Ishikawa (cell line): ENCODE measurements around the gene CAMTA1.

Experiments used
- CREB1 ChIP-seq: IDR thresholded peaks from 2 replicates; pipeline ENCODE4 v1.6.1; 2012; ENCODE audit warnings: low read depth
- EP300 ChIP-seq: IDR thresholded peaks from 2 replicates; pipeline ENCODE4 v1.6.1; 2012; ENCODE audit warnings: borderline replicate concordance
- FOXM1 ChIP-seq: IDR thresholded peaks from 2 replicates; pipeline ENCODE4 v1.6.1; 2012; ENCODE audit warnings: low read depth, borderline replicate concordance
- RAD21 ChIP-seq: IDR thresholded peaks from 2 replicates; pipeline ENCODE4 v1.6.1; 2012; ENCODE audit warnings: low read depth
- TCF12 ChIP-seq: IDR thresholded peaks from 2 replicates; pipeline ENCODE4 v1.6.1; 2012; ENCODE audit warnings: low read depth
- YY1 ChIP-seq: IDR thresholded peaks from 2 replicates; pipeline ENCODE4 v1.6.1; 2012; ENCODE audit warnings: low read depth
- ZBTB7A ChIP-seq: IDR thresholded peaks from 2 replicates; pipeline ENCODE4 v1.6.1; 2012; ENCODE audit warnings: low read depth
- TF ChIP-seq, protein P1 (sequence below): IDR thresholded peaks from 2 replicates; pipeline ENCODE4 v1.6.1; 2012; ENCODE audit warnings: low read depth, mild to moderate bottlenecking
- TF ChIP-seq, protein P2 (sequence below): IDR thresholded peaks from 2 replicates; pipeline ENCODE4 v1.6.1; 2012

DNA sequence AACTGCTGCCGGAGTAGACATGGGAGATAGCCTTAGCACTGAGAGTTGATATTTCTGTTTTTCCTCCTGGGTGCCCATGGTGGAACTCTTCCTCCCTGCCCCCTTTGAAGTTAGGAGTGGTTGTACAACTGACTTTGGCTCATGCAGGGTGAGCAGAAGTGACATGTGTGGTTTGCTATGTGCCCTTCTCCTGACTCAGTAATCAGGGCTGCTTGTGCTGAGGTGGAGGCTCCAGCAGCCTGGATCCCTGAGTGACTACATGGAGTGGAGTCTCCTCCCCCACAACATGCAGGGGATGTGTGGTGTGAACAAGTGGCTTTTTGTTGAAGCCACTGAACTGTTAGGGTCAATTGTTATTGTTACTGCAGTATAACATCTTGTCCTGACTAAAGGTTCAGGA is 261.6 kb downstream of the CAMTA1 start:
- TF ChIP-seq, protein P1, sequence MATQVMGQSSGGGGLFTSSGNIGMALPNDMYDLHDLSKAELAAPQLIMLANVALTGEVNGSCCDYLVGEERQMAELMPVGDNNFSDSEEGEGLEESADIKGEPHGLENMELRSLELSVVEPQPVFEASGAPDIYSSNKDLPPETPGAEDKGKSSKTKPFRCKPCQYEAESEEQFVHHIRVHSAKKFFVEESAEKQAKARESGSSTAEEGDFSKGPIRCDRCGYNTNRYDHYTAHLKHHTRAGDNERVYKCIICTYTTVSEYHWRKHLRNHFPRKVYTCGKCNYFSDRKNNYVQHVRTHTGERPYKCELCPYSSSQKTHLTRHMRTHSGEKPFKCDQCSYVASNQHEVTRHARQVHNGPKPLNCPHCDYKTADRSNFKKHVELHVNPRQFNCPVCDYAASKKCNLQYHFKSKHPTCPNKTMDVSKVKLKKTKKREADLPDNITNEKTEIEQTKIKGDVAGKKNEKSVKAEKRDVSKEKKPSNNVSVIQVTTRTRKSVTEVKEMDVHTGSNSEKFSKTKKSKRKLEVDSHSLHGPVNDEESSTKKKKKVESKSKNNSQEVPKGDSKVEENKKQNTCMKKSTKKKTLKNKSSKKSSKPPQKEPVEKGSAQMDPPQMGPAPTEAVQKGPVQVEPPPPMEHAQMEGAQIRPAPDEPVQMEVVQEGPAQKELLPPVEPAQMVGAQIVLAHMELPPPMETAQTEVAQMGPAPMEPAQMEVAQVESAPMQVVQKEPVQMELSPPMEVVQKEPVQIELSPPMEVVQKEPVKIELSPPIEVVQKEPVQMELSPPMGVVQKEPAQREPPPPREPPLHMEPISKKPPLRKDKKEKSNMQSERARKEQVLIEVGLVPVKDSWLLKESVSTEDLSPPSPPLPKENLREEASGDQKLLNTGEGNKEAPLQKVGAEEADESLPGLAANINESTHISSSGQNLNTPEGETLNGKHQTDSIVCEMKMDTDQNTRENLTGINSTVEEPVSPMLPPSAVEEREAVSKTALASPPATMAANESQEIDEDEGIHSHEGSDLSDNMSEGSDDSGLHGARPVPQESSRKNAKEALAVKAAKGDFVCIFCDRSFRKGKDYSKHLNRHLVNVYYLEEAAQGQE: no peak
- TF ChIP-seq ZBTB7A (no peak), TCF12 (no peak), YY1 (no peak), EP300 (no peak), RAD21 (no peak), CREB1 (no peak), FOXM1 (no peak)
- TF ChIP-seq, protein P2, sequence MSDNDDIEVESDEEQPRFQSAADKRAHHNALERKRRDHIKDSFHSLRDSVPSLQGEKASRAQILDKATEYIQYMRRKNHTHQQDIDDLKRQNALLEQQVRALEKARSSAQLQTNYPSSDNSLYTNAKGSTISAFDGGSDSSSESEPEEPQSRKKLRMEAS: no peak
